Measurements from ENCODE around the gene DBI. TPM values are rescaled to one million over a fixed set of nuclear protein-coding genes. Genes with fewer than 3 reads are reported as not detected.

Gene DBI
- polyA plus RNA-seq, 3 donors: 126 to 436 (median 398) TPM

GRCh38 chr2:119408221-119408619 lies 41.4 kb downstream of the DBI start:
- Histone ChIP-seq H3K27me3 (ENCODE audit: control insufficient read depth in 2 of 2, insufficient read depth in 2 of 2, low read length in 2 of 2) (peaks cover 0 to 3% of the 10 kb centered on the region in 2 donors), H3K4me1 (ENCODE audit: control insufficient read depth in 1 of 2, insufficient read depth in 2 of 2, low read length in 2 of 2) (peaks cover 0 to under 1% of the 10 kb centered on the region in 2 donors), H3K36me3 (replicated peaks in 1 of 2; ENCODE audit: control insufficient read depth in 1 of 2, insufficient read depth in 2 of 2, low read length in 2 of 2) (no peaks in the 10 kb centered on the region), H3K9ac (ENCODE audit: insufficient read depth, low read length, poor library complexity, severe bottlenecking) (no peak overlapping the region), H3K4me3 (replicated peaks in 1 of 3; ENCODE audit: low read depth in 2 of 3, low read length in 3 of 3) (no peak overlapping the region), H3K79me2 (ENCODE audit: insufficient read depth, low read length) (no peaks in the 10 kb centered on the region), H3K27ac (ENCODE audit: low read depth in 1 of 2, low read length in 2 of 2) (no peak overlapping the region), H3K4me2 (replicated peaks; ENCODE audit: extremely low read depth, low read length, poor library complexity, severe bottlenecking) (no peak overlapping the region), H4K20me1 (ENCODE audit: insufficient read depth, low read length) (no peaks in the 10 kb centered on the region), H2AFZ (ENCODE audit: insufficient read depth, low read depth, low read length, poor library complexity, severe bottlenecking) (no peak overlapping the region), H3K9me3 (replicated peaks in 1 of 2; ENCODE audit: control insufficient read depth in 1 of 2, insufficient read depth in 1 of 2, low read length in 2 of 2) (peaks cover 0 to 3% of the 10 kb centered on the region in 2 donors)
- Mint-ChIP-seq H3K36me3 (no peaks in the 10 kb centered on the region), H3K27ac (no peak overlapping the region), H3K4me3 (no peak overlapping the region), H3K9me3 (peaks cover 0 to 5% (median 2%) of the 10 kb centered on the region in 7 donors), H3K27me3 (ENCODE audit: low read depth in 3 of 3) (peaks cover 4 to 7% (median 4%) of the 10 kb centered on the region in 3 donors), H3K4me1 (peaks cover 2% of the 10 kb centered on the region)
- intact Hi-C loops (cut with micrococcal nuclease): no loop called here
- no peak for DNase-seq
- TF ChIP-seq CTCF (IDR thresholded peaks at IDR 0.05): no peak
- WGBS (ENCODE audit: insufficient coverage): 95% methylated on average over 4 of the region's 5 CpGs

GRCh38 chr2:119409506-119409905 lies 42.7 kb downstream of the DBI start:
- intact Hi-C loops (cut with micrococcal nuclease): no loop called here
- H3K79me2 ChIP-seq (ENCODE audit: insufficient read depth, low read length): no peaks in the 10 kb centered on the region
- H3K4me3 Mint-ChIP-seq: no peak overlapping the region
- H4K20me1 ChIP-seq (ENCODE audit: insufficient read depth, low read length): no peaks in the 10 kb centered on the region
- H3K36me3 Mint-ChIP-seq: no peaks in the 10 kb centered on the region
- H3K27me3 ChIP-seq (ENCODE audit: control insufficient read depth in 2 of 2, insufficient read depth in 2 of 2, low read length in 2 of 2): peaks cover 0 to 3% of the 10 kb centered on the region in 2 donors
- peaks cover 0 to 5% (median 2%) of the 10 kb centered on the region in 7 donors for H3K9me3 Mint-ChIP-seq
- no peak overlapping the region for H3K4me2 ChIP-seq (replicated peaks; ENCODE audit: extremely low read depth, low read length, poor library complexity, severe bottlenecking)
- peaks cover 2% of the 10 kb centered on the region for H3K4me1 Mint-ChIP-seq
- no peaks in the 10 kb centered on the region for H3K4me1 ChIP-seq (ENCODE audit: control insufficient read depth in 1 of 2, insufficient read depth in 2 of 2, low read length in 2 of 2)
- H3K27ac Mint-ChIP-seq: no peak overlapping the region
- H3K9ac ChIP-seq (ENCODE audit: insufficient read depth, low read length, poor library complexity, severe bottlenecking): no peak overlapping the region
- peaks cover 0 to 3% of the 10 kb centered on the region in 2 donors for H3K9me3 ChIP-seq (replicated peaks in 1 of 2; ENCODE audit: control insufficient read depth in 1 of 2, insufficient read depth in 1 of 2, low read length in 2 of 2)
- no peak for DNase-seq
- no peak overlapping the region for H2AFZ ChIP-seq (ENCODE audit: insufficient read depth, low read depth, low read length, poor library complexity, severe bottlenecking)
- no peaks in the 10 kb centered on the region for H3K36me3 ChIP-seq (replicated peaks in 1 of 2; ENCODE audit: control insufficient read depth in 1 of 2, insufficient read depth in 2 of 2, low read length in 2 of 2)
- WGBS (ENCODE audit: insufficient coverage): 83% methylated on average over 2 of the region's 4 CpGs
- H3K4me3 ChIP-seq (replicated peaks in 1 of 3; ENCODE audit: low read depth in 2 of 3, low read length in 3 of 3): no peak overlapping the region
- no peak for TF ChIP-seq CTCF (IDR thresholded peaks at IDR 0.05)
- H3K27ac ChIP-seq (ENCODE audit: low read depth in 1 of 2, low read length in 2 of 2): no peak overlapping the region
- H3K27me3 Mint-ChIP-seq (ENCODE audit: low read depth in 3 of 3): peaks cover 4 to 6% (median 4%) of the 10 kb centered on the region in 3 donors
